ENCODE results near the gene PPIL3. TPM values are rescaled to one million over a fixed set of nuclear protein-coding genes. Genes with fewer than 3 reads are reported as not detected.

PPIL3 gene
- total RNA-seq, 1 donor from 2014 or later, result 55.4 TPM

DNA sequence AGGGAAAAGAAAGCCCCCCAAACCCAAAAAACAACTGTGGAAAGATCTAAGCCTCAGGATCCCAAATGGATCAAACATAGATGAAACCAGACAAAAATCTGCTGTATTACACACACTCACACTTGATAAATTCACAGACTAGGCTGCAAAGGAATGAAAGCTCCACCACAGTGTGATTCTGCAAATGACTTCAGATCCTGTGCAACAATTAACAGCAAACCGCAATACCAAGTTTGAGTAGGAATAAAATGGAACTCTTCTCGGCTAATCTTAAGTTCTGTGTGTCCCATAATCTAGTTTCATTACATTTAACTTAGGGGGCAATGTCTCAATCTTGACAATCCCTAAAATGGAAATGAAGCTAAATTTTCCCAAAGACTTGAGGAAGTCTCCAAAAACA lies 36.3 kb downstream of the PPIL3 start:
- Mint-ChIP-seq H3K36me3 (peaks cover 41% of the 10 kb centered on the region), H3K4me1 (no peaks in the 10 kb centered on the region), H3K4me3 (no peak overlapping the region), H3K27me3 (ENCODE audit: low read depth) (no peaks in the 10 kb centered on the region), H3K27ac (no peak overlapping the region), H3K9me3 (no peaks in the 10 kb centered on the region)
- DNase-seq (ENCODE audit: low spot score in 2 of 2, unreplicated experiment in 2 of 2), result no peak
- TF ChIP-seq, protein P1, sequence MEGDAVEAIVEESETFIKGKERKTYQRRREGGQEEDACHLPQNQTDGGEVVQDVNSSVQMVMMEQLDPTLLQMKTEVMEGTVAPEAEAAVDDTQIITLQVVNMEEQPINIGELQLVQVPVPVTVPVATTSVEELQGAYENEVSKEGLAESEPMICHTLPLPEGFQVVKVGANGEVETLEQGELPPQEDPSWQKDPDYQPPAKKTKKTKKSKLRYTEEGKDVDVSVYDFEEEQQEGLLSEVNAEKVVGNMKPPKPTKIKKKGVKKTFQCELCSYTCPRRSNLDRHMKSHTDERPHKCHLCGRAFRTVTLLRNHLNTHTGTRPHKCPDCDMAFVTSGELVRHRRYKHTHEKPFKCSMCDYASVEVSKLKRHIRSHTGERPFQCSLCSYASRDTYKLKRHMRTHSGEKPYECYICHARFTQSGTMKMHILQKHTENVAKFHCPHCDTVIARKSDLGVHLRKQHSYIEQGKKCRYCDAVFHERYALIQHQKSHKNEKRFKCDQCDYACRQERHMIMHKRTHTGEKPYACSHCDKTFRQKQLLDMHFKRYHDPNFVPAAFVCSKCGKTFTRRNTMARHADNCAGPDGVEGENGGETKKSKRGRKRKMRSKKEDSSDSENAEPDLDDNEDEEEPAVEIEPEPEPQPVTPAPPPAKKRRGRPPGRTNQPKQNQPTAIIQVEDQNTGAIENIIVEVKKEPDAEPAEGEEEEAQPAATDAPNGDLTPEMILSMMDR (IDR thresholded peaks at IDR 0.05; ENCODE audit: unreplicated experiment), result no peak

DNA sequence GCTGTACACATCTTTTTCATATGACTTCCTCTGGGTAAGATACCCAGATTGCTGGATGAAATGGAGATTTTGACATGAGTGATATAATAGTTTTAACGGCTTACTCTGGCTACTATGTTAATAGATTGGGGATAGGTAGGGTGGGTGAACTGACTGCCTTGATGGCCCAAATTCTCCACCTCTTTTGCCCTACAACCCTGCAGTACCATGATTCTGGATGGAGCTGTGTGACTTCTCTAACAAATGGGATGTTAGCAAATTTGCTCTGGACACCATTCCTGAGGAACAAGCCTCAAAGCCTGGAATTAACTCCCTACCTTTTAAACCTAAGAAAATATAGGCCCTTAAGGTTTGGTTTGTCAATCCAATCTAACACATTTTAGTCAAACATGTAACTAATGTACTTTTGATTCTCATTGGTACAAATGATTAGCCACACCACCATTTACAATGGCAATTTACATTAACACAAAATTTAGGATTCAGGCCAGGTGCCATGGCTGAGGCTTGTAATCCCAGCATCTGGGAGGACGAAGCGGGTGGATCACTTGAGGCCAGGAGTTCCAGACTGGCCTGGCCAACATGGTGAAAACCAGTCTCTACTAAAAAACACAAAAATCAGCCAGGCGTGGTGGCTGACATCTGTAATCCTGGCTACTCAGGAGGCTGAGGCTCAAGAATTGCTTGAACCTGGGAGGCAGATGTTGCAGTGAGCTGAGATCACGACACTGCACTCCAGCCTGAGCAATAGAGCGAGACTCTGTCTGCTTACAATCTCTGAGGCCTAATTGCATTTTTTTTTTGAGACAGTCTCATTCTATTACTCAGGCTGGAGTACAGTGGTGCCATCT lies 37.3 kb downstream of the PPIL3 start:
- Mint-ChIP-seq H3K36me3 (peaks cover 31% of the 10 kb centered on the region), H3K27me3 (ENCODE audit: low read depth) (no peaks in the 10 kb centered on the region), H3K4me1 (no peaks in the 10 kb centered on the region), H3K27ac (no peak overlapping the region), H3K4me3 (no peak overlapping the region), H3K9me3 (no peaks in the 10 kb centered on the region)
- no peak for DNase-seq (ENCODE audit: low spot score in 2 of 2, unreplicated experiment in 2 of 2)
- TF ChIP-seq, protein P1 (IDR thresholded peaks at IDR 0.05; ENCODE audit: unreplicated experiment), result no peak

DNA sequence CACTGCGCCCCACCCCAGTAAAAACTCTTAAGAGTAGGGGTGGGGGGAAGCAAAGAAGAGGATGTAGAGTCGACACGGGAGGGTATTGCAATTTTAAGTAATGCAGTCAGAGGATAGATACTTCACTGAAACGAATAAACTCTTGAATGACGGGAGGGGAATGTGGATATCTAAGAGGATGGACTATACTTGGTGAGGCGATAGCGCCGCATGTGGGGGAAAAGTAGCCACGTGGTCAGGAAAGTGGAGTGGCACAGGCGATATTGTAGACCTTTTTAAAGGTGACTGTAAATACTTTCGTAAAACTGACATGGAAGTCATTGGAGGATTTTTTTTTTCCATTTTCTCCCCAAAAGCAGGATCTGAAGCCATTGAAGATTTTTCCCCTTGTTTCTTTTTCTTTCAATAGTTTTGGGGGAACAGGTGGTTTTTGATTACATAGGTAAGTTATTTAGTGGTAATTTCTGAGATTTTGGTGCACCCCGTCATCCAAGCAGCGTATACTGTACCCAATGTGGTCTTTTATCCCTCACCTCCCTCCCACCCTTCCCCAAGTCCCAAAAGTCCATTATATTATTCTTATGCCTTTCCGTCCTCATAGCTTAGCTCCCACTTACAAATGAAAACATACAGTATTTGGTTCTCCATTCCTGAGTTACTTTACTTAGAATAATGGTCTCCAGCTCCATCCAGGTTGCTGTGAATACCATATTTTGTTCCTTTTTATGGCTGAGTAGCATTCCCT lies 38.2 kb downstream of the PPIL3 start:
- H3K9me3 Mint-ChIP-seq, result no peaks in the 10 kb centered on the region
- DNase-seq (ENCODE audit: low spot score in 2 of 2, unreplicated experiment in 2 of 2), result no peak
- no peak overlapping the region for H3K27ac Mint-ChIP-seq
- no peaks in the 10 kb centered on the region for H3K4me1 Mint-ChIP-seq
- TF ChIP-seq, protein P1 (IDR thresholded peaks at IDR 0.05; ENCODE audit: unreplicated experiment), result no peak
- H3K36me3 Mint-ChIP-seq, result peaks cover 27% of the 10 kb centered on the region
- no peaks in the 10 kb centered on the region for H3K27me3 Mint-ChIP-seq (ENCODE audit: low read depth)
- no peak overlapping the region for H3K4me3 Mint-ChIP-seq

DNA sequence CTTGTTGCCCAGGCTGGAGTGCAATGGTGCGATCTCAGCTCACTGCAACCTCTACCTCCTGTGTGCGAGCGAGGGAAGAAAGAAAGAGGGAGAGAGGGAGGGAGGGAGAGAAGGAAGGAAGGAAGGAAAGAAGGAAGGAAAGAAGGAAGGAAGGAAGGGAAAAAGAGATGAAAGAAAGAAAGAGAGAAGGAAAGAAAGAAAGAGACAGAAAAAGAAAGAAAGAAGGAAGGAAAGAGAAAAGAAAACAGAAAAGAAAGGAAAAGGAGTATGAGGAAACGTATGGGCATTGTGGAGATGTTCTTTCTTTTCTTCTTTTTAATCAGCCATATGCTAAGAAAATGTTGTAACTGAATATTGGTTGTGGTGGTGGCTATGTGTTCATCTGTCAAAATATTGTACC lies 40.9 kb downstream of the PPIL3 start:
- Mint-ChIP-seq H3K4me3 (no peak overlapping the region), H3K36me3 (peaks cover 15% of the 10 kb centered on the region), H3K27ac (no peak overlapping the region), H3K27me3 (ENCODE audit: low read depth) (no peaks in the 10 kb centered on the region), H3K4me1 (no peaks in the 10 kb centered on the region), H3K9me3 (no peaks in the 10 kb centered on the region)
- no peak for DNase-seq (ENCODE audit: low spot score in 2 of 2, unreplicated experiment in 2 of 2)
- TF ChIP-seq, protein P1 (IDR thresholded peaks at IDR 0.05; ENCODE audit: unreplicated experiment), result no peak

GRCh38 chr2:200847269-200847668 lies 41.6 kb downstream of the PPIL3 start:
- TF ChIP-seq, protein P1 (IDR thresholded peaks at IDR 0.05; ENCODE audit: unreplicated experiment), result no peak
- Mint-ChIP-seq H3K36me3 (peaks cover 9% of the 10 kb centered on the region), H3K27me3 (ENCODE audit: low read depth) (no peaks in the 10 kb centered on the region), H3K4me1 (no peaks in the 10 kb centered on the region), H3K9me3 (no peaks in the 10 kb centered on the region), H3K4me3 (no peak overlapping the region), H3K27ac (no peak overlapping the region)
- DNase-seq (ENCODE audit: low spot score in 2 of 2, unreplicated experiment in 2 of 2), result no peak

All from mesothelial cell of epicardium (in vitro differentiated cells).